ENCODE results near the gene TGFBR3. TPM values are rescaled to one million over a fixed set of nuclear protein-coding genes. Genes with fewer than 3 reads are reported as not detected.
A peak's percentile ranks its signal among the peaks of the same experiment; 100 is the strongest.

The TGFBR3 gene
- total and polyA plus RNA-seq, 2 of the 13 experiments (the other 11 are each of a cell fraction or from before 2014, with no cell fraction given), result 76.5 to 195 TPM

- Histone ChIP-seq H3K27ac (ENCODE audit: extremely low read length, insufficient read depth, low read length) (peak overlapping the region; percentile 4), H3K4me3 (replicated peaks in 1 of 3; ENCODE audit: insufficient read depth in 1 of 3, low read depth in 2 of 3, low read length in 3 of 3) (no peak overlapping the region), H3K79me2 (ENCODE audit: insufficient read depth, low read length) (peaks cover 92% of the 10 kb centered on the region), H4K20me1 (ENCODE audit: insufficient read depth, low read length) (peaks cover 19% of the 10 kb centered on the region; the same call in 1 of the 2 replicates), H3K4me2 (ENCODE audit: low read depth, low read length) (peak overlapping the region; percentile 51), H3K4me1 (ENCODE audit: insufficient read depth, low read length) (peaks cover 68% of the 10 kb centered on the region), H2AFZ (ENCODE audit: low read length) (no peak overlapping the region), H3K9me3 (ENCODE audit: low read length) (no peaks in the 10 kb centered on the region), H3K36me3 (replicated peaks in 1 of 2; ENCODE audit: control insufficient read depth in 1 of 2, insufficient read depth in 2 of 2, low read length in 2 of 2) (peaks cover 8 to 29% of the 10 kb centered on the region in 2 experiments), H3K9ac (ENCODE audit: insufficient read depth, low read depth, low read length) (no peak overlapping the region), H3K27me3 (ENCODE audit: control insufficient read depth in 1 of 2, insufficient read depth in 2 of 2, low read length in 2 of 2) (no peaks in the 10 kb centered on the region)
- ChIA-PET CTCF (ENCODE audit: low intra/inter-chr PET ratio, low total read pairs) (no interaction called here), POLR2A (interaction anchor here (0.8 to 1.6 kb wide), 7 partner anchors 15 to 35 kb away, joined by 3 to 8 read pairs (median 5); partner anchors contain the start of gene TGFBR3)
- WGBS (ENCODE audit: low lambda C conversion rate), result 58% methylated on average over 13 of the region's 13 CpGs
- peak; percentile 80 for ATAC-seq
- DNase-seq (ENCODE audit: low spot score), result no peak
- FAIRE-seq, result no peak
- BruUV-seq (replicated peaks), result no TSS peak
- in situ Hi-C loops (cut with HindIII; ENCODE audit: extremely low pct_ligation_motif_present, low pct_unique_long_range_greater_than_20kb) (no loop called here), intact Hi-C loops (cut with micrococcal nuclease; ENCODE audit: unreplicated experiment) (no loop called here)
- TF ChIP-seq ARID5B (CRISPR knock-in tag; IDR thresholded peaks at IDR 0.05) (0 out of 2 replicates have a peak, but pooled peaks have one; percentile 1), MBD4 (IDR thresholded peaks at IDR 0.05; ENCODE audit: borderline replicate concordance, low read length) (no peak), CREM (IDR thresholded peaks at IDR 0.05) (peak; percentile 23; the same call in 1 of the 2 replicates), CREM (CRISPR knock-in tag; IDR thresholded peaks at IDR 0.05) (no peak), HMGXB4 (CRISPR knock-in tag; IDR thresholded peaks at IDR 0.05; ENCODE audit: borderline replicate concordance in 1 of 2, low read depth in 1 of 2) (no peak), ZNF501 (CRISPR knock-in tag; IDR thresholded peaks at IDR 0.05) (no peak), NFIC (IDR thresholded peaks at IDR 0.05; ENCODE audit: low read length) (0 out of 2 replicates have a peak, but pooled peaks have one; percentile 35), SP140L (CRISPR knock-in tag; IDR thresholded peaks at IDR 0.05; ENCODE audit: borderline replicate concordance) (no peak), ZBTB38 (CRISPR knock-in tag; IDR thresholded peaks at IDR 0.05) (peak; percentile 56; the same call in 1 of the 2 replicates), FOXA1 (IDR thresholded peaks at IDR 0.05) (no peak), FOXA1 (CRISPR knock-in tag; IDR thresholded peaks at IDR 0.05) (peak; percentile 27; the same call in 1 of the 2 replicates), ZNF232 (CRISPR knock-in tag; IDR thresholded peaks at IDR 0.05; ENCODE audit: borderline replicate concordance) (no peak), ZBTB34 (CRISPR knock-in tag; IDR thresholded peaks at IDR 0.05) (no peak), NFYC (CRISPR knock-in tag; IDR thresholded peaks at IDR 0.05) (peak; percentile 41; the same call in 1 of the 2 replicates), NONO (IDR thresholded peaks at IDR 0.05) (no peak), NONO (CRISPR knock-in tag; conservative IDR thresholded peaks at IDR 0.05) (no peak)
Observed at GRCh38 chr1:91851130-91852010, 34.6 kb downstream of the TGFBR3 start.
